Measurements from ENCODE around the gene TTC39B.
"Not testable (repeated sequence)": the region's sequence is repeated elsewhere in the genome, so short reads cannot be mapped to it uniquely, and the experiment has no call there.

TTC39B gene

DNA sequence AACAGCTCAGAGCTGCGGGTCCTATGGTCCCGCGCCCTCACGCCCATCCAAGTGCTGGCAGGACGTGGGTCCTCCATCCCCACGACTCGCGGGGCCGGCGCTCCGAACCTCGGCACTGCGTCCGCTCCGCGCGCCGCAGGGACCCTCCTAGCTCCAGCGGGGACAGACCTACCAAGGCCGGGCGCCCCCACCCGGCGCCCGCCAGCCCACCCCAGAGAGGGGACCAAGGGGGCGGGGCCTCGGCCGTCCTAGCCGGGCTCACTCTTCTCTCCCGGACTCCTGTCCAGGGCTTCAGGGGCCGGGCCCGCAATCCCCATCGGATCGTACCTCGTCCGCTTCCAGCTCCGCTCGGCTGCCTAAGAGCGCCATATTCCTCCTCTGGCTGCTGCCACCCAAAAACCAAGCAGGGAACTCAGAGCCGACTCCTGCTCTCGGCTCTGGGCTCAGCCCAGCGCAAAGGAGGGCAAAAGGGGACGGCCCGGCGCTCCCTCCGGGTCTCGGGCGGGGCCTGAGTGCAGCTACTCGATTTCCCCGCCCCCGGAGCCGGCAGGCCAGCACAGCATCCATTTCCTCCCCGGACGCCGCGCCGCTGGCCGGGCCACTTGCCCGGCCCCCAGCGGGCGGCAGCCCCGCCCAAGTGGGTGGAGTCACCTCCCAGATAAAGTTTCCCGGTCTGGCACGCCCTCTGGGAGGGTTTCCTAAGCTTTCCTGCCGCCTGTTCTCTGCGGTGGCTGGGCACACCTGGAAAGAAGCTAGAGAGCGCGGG, at the start of gene TTC39B:
TTC39B (minus strand) TSS at position 460 of the 766 bp plus-strand sequence; CDS start at position 369, 91 bp downstream.
- DNase-seq: peak; percentile 50 to 65 (median 62)

DNA sequence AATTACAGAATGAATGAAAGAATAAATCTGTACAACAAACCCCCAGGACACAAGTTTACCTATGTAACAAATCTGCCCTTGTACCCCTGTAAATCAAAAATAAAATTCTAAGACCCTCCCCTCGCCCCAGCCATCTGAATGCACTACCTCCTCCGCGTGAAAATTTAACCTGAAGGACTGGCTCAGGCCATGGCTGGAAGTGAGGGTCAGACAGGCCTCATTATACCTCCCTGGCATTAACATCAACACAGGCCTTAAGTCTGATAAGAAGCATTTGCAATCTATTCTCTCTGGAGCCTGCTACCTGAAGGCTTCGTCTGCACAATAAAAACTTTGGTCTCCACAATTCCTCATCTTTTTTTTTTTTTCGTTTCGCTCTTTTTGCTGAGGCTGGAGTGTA, 48.7 kb upstream of the TTC39B start:
- no peak for DNase-seq

DNA sequence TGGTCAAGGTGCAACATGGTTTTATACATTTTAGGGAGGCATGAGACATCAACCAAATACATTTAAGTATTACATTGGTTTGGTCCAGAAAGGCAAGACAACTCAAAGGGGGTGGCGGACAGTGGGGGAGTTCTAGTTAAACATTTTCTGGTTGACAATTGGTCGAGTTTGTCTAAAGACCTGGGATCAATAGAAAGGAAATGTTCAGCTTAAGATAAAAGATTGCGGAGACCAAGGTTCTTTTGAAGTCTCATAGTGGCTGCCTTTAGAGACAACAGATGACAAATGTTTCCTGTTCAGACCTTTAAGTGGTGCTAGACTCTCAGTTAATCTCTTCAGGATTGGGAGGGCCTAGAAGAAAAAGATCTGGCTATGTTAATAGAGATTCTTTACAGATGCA, 47.7 kb upstream of the TTC39B start:
- no peak for DNase-seq

DNA sequence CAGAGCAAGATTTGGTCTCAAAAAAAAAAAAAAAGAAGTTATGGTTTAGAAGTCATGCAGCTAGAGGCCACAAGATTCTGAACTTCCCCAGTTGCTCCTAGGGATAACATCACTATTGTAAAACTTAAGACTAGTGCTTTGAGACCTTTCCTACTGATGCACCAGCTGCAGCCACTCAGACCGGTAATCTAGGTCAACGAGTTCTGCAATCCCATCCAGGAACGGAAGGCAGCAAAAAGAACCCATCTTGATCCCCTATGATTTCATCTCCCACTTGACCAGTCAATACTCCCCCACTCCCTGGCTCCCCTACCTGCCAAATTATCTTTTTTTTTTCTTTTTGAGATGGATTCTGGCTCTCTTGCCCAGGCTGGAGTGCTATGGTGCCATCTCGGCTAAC, 46.9 kb upstream of the TTC39B start:
- DNase-seq: no peak

DNA sequence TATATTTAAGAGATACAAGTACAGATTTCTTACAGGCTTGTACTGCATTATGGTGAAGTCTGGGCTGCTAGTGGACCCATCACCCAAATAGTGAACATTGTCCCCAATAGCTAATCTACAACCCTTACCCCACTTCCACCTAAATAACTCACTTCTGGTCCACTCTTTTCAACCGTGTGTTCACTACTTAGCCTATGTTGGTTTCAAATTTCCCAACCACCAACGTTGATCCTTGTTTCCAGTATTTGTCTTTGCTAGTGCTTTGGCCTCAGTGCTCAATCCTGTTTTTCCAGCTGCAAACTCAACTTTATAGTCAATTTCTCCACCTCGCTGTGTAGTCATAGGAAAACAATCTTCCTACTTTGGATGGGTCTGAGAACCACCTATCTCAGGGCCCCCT, 45.3 kb upstream of the TTC39B start:
- DNase-seq: no peak

DNA sequence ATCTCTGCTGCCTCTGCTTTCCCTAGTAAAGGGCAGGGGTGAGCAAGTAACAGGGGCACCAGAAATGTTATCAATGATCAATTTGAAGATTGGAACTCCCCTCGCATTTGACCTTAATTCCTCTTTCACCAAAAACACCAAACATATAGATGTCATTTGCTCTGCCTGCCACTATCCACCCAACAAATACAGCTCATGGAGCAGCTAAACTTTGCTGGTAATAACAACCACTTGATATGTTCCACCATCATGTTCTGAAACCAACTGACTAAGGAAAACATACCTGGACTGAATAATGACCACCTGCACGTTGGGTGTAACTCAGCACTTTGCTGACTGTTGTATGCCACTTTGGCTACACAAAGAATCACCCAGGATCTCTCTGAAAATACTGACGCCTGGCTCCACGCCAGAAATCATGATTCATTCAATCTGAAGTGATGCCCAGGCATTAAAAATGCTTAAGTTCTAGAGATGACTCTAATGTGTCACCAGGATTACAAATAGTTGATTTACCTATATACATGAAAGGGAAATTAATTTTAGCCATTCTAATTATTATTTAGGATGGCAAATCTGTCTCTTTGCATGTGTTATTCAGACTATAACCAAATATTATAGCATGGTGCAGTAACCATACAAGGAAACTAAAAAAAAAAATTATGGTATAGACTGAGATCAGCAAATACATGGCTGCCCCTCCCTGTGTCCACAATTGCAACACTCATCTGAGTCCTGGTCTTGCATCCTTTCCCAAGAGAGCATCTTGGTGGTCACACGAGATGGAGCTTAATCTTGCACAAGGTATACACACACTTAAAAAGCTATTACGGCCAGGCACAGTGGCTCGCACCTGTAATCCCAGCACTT, 43.1 kb upstream of the TTC39B start:
- DNase-seq: no peak

DNA sequence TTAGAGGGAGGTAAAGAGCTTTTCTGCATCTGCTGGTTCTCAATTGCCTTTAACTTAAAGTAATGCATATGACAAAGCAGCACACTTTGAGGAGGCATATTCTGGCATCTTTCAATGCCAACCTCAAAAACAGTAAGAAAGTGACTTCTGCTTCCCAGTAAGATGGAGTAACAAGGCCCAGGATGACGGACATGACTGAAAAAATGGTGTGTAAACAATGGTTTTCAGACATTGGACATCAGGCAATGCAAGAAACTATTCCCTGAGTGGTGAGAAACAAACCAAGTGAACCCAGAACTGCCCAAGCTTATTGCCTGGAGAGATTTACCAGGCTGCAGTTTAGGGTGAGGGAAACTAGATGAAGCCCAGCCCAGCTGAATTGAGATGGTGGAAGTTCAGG, 39.8 kb upstream of the TTC39B start:
- no peak for DNase-seq

DNA sequence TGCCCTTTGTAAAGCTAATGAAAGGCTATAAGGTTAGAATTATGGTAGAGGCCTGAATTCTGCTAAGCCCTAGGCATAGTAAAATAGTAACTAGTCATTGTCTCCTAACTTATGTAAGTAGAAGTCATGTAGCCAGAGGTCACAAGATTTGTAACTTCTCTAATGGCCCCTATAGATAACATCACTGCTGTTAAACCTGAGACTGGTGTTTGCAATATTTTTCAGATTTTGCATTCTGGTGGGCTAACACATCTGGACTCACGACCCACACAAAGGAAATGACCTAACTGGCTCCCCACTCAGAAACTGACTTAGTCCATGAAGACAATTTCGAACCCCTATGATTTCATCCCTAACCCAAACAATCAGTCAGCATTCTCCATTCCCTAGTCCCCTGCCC, 37.2 kb upstream of the TTC39B start:
- no peak for DNase-seq

DNA sequence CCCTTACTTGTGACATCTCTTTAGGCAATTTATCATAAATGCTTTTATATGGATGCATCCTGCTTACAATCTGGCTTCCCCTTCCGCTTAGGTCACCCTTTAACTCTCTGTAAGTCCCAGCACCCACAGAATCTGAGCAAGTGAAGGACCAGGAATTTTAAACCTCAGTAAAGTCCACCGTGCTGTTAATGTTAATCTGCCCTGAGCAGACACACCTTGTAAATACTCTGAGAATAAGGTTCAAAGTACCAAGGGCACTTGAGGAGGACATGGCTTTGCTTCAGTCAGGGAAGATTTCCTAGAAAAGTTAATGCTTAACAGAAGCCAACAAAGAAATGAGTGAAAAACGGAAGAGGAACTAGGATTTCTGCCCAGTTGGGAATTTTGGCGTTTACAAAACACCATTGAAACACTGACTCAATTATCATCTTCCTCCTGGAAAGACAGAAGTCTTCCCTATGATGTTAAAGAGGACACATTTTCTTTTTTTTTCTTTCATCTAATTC, 26.4 kb upstream of the TTC39B start:
- no peak for DNase-seq

DNA sequence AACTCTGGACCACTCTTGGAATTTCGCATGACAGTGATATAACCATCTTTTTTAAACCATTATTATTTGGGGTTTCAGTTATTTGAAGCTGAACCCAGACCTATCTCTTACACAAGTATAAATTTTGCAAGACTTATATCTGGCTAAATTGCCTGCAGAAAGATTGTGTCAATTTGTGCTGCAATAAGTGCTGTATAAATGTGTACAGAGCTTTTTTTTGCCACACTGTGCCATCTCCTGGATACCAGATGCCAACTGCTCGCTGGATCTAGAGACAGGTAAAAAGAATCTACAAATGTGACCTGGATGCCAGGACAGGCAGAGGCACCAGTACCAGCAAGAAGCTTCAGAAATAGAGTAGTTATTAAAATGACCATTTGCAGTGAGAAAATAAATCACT, 25.9 kb upstream of the TTC39B start:
- DNase-seq: no peak

DNA sequence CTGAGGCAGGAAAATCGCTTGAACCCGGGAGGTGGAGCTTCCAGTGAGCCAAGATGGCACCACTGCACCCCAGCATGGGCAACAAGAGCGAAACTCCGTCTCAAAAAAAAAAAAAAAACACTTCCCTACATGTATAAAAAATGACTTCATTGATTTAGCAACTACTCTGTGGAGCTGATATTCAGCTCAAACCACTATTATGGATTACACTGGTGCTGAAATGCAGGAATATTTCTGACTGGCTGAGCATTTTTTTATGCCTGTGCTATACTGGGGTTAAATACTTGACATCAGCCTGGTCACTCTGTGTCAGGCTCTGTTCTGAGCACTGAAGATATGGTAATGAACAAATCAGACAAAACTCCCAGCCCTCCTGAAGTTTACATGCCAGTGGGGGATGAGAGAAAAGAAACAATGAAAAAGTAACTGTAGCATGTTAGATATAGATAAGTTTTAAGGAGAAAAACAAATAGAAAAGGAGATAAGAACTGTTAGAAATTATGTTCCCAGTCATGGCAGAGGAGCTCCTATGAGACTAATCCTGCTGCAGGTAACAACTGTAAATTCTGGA, 22.6 kb upstream of the TTC39B start:
- no peak for DNase-seq

DNA sequence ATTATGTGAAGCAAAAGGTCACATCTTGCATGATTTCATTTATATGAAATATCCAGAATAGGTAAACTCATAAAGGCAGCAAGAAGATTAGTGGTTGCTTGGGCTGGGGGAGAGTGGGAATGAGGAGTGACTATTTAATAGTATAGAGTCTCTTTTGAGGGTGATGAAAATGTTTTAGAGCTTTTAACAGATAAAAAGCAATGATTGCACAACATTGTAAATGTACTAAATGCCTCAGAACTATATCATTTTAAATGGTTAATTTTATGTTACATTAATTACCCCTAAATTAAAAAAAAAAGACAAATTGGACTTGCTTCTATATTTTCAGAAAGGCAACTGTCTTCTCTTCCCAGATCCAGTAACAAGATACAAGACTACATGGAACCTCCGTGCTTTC, 21.9 kb upstream of the TTC39B start:
- DNase-seq: no peak

DNA sequence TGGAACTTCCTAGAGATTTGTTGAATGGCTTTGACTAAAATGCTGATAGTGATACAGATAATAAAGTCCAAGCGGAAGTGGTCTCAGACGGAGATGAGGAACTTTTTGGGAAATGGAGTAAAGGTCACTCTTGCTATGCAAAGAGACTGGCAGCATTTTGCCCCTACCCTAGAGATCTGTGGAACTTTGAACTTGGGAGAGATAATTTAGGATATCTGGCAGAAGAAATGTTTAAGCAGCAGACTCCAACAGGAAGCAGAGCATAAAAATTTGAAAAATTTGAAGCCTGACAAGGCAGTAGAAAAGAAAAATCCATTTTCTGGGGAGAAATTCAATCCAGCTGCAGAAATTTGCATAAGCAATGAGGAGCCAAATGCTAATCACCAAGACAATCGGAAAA, 15.7 kb upstream of the TTC39B start:
- not testable (repeated sequence) for DNase-seq

DNA sequence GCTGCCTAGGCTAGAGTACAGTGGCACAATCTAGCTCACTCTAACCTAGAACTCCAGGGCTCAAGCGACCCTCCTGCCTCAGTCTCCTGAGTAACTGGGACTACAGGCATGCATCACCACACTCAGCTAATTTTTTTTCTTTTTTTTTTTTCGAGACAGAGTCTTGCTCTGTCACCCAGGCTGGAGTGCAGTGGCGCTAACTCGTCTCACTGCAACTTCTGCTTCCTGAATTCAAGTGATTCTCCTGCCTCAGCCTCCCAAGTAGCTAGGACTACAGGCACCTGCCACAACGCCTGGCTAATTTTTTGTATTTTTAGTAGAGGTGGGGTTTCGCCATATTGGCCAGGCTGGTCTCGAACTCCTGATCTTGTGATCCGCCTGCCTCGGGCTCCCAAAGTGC, 12.6 kb upstream of the TTC39B start:
- DNase-seq: not testable (repeated sequence)

DNA sequence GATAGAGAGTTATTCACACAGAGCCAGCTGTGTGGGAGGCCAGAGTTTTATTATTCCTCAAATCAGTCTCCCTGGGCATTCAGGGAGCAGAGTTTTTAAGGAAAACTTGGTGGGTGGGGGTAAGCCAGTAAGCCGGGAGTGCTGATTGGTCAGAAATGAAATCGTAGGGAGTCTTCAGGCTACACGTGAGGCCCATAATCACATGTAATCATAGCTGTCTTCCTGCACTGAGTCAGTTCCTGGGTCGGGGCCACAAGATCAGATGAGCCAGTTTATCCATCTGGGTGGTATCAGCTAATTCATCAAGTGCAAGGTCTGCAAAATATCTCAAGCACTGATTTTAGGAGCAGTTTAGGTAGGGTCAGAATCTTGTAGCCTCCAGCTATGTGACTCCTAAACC, 10.8 kb upstream of the TTC39B start:
- DNase-seq: no peak

DNA sequence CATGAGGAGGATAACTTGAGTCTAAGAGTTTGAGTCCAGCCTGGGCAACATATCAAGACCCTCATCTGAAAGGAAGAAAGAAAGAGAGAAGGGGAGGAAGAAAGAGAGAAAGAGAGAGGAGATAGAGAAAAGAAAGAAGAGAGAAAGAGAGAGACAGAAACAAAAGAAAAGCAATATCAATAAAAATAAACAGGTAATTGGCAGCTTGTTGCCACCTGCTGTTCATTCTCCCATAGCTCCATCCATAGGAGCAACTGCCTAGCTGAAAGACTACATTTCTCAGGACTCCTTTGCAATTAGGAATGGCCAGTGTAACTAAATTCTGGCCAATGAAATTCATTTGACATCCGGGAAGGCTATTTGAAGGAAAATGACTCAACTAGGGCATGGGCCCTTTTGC, 4.6 kb upstream of the TTC39B start:
- no peak for DNase-seq

DNA sequence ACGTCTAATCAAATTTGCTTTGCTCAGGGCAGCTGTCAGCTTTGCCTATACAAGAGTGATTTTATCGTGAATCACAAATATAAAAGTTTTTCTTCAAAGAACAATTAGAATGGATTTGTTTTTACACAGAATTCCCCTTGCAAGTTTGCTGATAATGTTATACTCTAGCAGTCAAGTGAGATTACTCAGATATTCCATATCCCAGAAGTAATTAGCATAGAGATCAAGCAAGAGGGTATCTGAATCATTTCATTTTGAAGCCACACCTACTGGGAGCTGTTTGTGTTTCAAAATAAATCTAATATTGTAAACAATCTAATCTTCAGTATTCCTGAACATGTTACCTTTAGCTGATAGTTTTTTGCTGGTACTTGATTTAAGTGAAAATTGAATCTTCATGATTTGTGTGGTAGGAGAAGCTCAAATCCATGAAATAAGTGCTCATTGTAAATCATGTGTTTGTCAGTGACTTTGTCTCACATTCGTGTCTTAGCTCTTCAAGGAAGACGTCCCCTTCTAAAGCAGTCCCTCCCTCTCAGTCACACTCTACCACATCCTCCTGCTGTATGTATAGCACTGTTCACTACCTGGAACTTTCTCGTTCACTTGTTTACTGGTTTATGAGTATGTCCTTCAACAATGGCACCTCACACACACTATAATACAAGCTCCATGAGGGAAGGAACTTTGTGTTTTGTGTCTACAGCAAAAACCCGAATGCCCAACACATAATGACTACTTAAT, 3.3 kb upstream of the TTC39B start:
- no peak for DNase-seq

DNA sequence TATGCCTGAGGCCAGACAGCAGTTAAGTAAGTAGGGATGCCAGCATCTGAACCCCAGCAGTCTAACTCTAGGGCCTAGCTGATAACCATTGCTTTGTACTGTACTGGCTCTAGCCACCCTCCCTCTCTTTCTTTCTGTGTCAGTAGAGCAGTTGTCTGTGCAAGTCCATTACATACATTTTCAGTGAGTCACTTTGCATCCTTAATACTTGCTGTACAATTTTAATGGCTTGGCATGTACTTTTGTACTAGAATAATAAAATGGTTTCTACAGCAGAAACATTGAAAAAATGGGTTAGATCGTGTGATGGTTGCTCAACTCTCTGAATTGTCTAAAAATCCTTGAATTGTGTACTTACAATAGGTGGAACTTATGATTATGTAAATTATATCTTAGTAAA, 1.5 kb upstream of the TTC39B start:
- no peak for DNase-seq

DNA sequence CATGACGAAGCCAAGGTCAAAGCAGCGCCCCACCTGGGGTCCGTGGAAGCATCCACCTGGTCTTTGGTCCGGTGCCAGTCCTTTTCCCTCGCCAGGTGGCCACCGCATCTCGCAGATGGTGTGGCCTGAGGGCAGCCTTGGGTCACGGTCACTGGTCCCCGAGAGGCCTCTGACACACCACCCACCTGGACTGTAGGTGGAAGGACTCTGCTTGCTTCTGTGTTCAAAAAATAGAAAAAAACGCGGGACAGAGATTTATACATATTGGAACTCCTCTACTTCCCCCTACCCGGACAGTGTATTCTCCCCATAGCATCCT, 466 bp upstream of the TTC39B start:
- DNase-seq: no peak

DNA sequence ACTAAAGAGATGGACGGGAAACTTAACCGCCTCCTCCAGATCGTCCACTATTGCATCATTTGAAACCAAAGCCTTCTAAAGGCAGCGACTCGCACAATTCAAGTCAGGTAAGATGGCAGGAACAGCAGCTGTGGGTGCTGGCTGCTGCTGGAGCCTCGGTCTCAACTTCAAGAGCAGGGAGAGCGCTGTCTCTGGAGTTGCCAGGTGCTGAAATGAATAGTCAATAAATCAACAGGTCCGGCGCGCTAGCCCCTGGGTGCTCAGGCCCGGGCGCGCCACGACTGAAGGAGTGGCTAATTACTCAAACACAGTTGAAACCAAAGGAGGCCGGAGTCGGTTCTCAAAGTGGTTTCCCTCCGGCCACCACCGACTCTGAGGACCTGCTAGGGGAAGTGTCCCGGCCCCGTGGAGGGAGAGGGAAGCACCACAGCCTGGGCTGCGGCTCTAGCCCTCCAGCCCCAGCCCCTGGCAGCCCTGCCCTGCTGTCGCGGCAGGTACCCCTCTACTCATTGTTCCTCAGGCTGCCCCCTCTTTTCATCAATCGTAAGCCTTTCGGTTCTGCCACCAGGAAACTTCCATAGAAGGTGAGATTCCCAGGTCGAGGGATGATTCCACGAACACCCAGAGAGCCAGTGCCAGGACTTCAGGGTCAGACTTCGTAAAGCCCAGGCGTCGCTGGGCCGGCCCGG, 804 bp downstream of the TTC39B start:
- DNase-seq: no peak

DNA sequence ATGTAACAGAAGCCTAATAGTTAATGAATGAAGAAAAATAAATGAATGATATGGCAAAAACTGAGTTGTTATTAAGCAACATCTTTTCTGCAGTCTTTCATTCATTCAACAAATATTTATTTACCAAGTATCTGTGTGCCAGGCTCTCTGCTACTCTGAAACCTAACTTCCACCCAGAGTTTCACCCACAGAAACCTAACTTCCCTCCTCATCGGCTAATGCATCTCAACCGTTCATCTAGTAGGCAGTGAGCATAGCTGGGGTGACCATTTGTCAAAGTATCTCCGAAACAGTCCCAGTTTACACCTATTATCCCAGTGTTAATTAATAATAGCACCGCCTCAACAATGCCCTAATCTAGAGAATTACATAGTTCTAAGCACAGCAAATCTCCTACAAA, 1.5 kb downstream of the TTC39B start:
- DNase-seq: no peak

DNA sequence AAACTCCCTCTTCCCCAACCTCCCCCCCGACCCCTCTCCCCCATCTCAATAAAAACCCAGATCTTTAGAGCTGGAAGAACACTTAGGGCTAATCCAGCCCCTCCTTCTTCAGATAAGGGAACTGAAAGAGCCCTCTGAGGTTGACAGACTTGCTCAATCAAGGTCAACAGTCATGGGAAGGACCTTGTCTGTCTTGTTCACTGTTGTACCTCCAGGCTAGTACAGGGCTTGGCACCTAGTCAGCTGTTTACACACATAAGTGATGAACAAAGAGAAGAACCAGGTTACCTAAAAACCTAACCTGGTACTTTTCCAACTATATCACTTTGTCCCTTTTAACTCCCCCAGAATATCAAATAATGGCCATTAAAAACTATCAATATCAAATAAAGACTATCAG, 2.4 kb downstream of the TTC39B start:
- DNase-seq: no peak

DNA sequence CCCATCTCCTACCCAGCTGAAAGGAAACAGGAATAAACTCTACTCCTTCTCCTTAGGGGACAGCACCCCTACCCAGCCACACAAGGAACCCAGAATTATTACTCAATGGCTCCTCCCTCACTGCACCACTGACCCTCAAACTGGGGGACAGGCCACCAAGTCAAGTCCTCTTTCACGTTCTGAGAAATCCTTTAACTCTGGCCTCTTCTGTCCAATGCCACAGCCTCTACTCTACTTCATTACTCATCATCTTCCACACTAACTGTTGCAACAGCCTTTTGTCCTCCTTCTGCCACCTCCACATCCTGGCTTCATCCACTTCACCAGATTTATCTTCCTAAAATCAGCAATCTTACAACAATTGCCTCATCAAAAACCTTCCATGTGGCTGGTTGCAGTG, 6.8 kb downstream of the TTC39B start:
- DNase-seq: no peak

Measured in activated CD4-positive, CD25-positive, alpha-beta regulatory T cell (primary cell).